HG03442 (cell line): Measurements from ENCODE around the gene KRT9.
"Not testable (repeated sequence)": the region's sequence is repeated elsewhere in the genome, so short reads cannot be mapped to it uniquely, and the experiment has no call there.

Experiments
- ATAC-seq: cut with Tn5 transposase; IDR thresholded peaks from one replicate; pipeline ENCODE4 v1.9.1; 2021; ENCODE audit warnings: mild to moderate bottlenecking, moderate library complexity; ENCODE audit not compliant: unreplicated experiment

KRT9 gene

GRCh38 chr17:41606930-41607329 is 35.1 kb upstream of the KRT9 start:
- ATAC-seq, result not testable (repeated sequence)

GRCh38 chr17:41602524-41602923 is 30.7 kb upstream of the KRT9 start:
- ATAC-seq, result no peak

- ATAC-seq, result no peak
Observed at GRCh38 chr17:41600318-41600717, 28.5 kb upstream of the KRT9 start.

- no peak for ATAC-seq
Observed at GRCh38 chr17:41599680-41600079, 27.8 kb upstream of the KRT9 start.

- no peak for ATAC-seq
Observed at GRCh38 chr17:41595585-41595984, 23.7 kb upstream of the KRT9 start.

GRCh38 chr17:41594363-41594915 is 22.6 kb upstream of the KRT9 start:
- no peak for ATAC-seq

- no peak for ATAC-seq
Observed at GRCh38 chr17:41593306-41593981, 21.6 kb upstream of the KRT9 start.

GRCh38 chr17:41592601-41593305 is 20.9 kb upstream of the KRT9 start:
- no peak for ATAC-seq

- ATAC-seq, result no peak
Observed at GRCh38 chr17:41589301-41589700, 17.4 kb upstream of the KRT9 start.

GRCh38 chr17:41588126-41588810 is 16.4 kb upstream of the KRT9 start:
- ATAC-seq, result no peak

- no peak for ATAC-seq
Observed at GRCh38 chr17:41586863-41587495, 15.1 kb upstream of the KRT9 start, which contains the start of gene KRT14. Gene KRT14 (minus strand): TSS chr17:41586895. CDS start chr17:41586834, 61 bp downstream.

- ATAC-seq, result no peak
Observed at GRCh38 chr17:41585301-41586056, 13.6 kb upstream of the KRT9 start.

GRCh38 chr17:41584331-41584927 is 12.6 kb upstream of the KRT9 start:
- not testable (repeated sequence) for ATAC-seq

- ATAC-seq, result no peak
Observed at GRCh38 chr17:41583137-41584127, 11.6 kb upstream of the KRT9 start.

- ATAC-seq, result not testable (repeated sequence)
Observed at GRCh38 chr17:41582061-41582968, 10.5 kb upstream of the KRT9 start.

- ATAC-seq, result no peak
Observed at GRCh38 chr17:41581366-41582060, 9.7 kb upstream of the KRT9 start.
